Progenitor cell of endocrine pancreas (in vitro differentiated cells): ENCODE measurements around the gene CEP72. TPM values are rescaled to one million over a fixed set of nuclear protein-coding genes. Genes with fewer than 3 reads are reported as not detected.

Experiments
- DNase-seq: peaks from one replicate; pipeline ENCODE4 v3.0.0; 2021; ENCODE audit warnings: low spot score; ENCODE audit not compliant: unreplicated experiment
- H3K27ac Mint-ChIP-seq: 2 replicates; pipeline ENCODE4 v1.8.0; 2021; ENCODE audit warnings: mild to moderate bottlenecking, moderate library complexity, mixed read lengths
- H3K27me3 Mint-ChIP-seq: 2 replicates; pipeline ENCODE4 v1.8.0; 2021; ENCODE audit warnings: mixed read lengths
- H3K36me3 Mint-ChIP-seq: 2 replicates; pipeline ENCODE4 v1.8.0; 2022; ENCODE audit warnings: mixed read lengths; ENCODE audit not compliant: insufficient read depth
- H3K4me1 Mint-ChIP-seq: 2 replicates; pipeline ENCODE4 v1.8.0; 2021; ENCODE audit warnings: low read depth, mixed read lengths
- H3K4me3 Mint-ChIP-seq: 2 replicates; pipeline ENCODE4 v1.8.0; 2021; ENCODE audit warnings: low read depth, mild to moderate bottlenecking, moderate library complexity, mixed read lengths
- H3K9me3 Mint-ChIP-seq: 2 replicates; pipeline ENCODE4 v1.8.0; 2021; ENCODE audit warnings: low read depth, mixed read lengths
- total RNA-seq: library from RNA; stranded (reverse); gene quantifications from 2 replicates; pipeline ENCODE4 v1.2.1, GENCODE V29; 2021
- TF ChIP-seq, protein P1 (sequence below): fragments of 200-600 bp; sonication (generic); IDR thresholded peaks from one replicate; pipeline ENCODE4 v1.5.0; 2021; ENCODE audit warnings: antibody characterized with exemption, mild to moderate bottlenecking; ENCODE audit not compliant: unreplicated experiment

The CEP72 gene
- total RNA-seq, 1 donor from 2014 or later, result 24.8 TPM

DNA sequence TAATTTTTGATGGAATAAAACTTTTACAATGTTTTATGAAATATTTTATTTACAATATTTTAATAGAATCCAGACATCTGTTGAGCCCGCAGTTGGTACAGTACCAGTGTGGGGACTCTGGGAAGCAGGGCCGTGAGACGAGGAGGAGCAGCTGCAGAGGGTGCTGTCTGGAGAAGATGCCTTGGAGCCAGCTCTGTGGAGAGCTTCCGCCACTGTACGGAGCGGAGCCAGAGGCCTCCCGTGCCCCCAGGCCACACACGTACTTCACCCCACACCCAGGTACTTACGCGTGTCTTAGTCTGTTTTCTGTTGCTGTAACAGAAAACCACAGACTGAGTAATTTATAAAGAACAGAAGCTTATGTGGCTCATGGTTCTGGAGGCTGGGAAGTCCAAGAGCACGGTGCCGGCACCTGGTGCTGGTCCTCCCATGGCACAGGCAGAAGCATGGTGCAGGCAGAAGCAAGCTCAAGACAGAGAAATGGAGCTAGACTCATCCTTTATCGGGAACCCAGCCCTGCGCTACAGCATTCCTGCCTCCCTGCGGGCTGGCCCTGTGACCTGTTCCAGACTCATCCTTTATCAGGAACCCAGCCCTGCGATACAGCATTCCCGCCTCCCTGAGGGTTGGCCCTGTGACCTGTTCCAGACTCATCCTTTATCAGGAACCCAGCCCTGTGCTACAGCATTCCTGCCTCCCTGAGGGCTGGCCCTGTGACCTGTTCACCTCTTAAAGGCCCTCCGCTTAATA lies 23.3 kb downstream of the CEP72 start:
- Mint-ChIP-seq H3K27me3 (no peaks in the 10 kb centered on the region), H3K4me3 (no peak overlapping the region), H3K36me3 (peaks cover 15% of the 10 kb centered on the region), H3K27ac (no peak overlapping the region), H3K4me1 (no peaks in the 10 kb centered on the region), H3K9me3 (no peaks in the 10 kb centered on the region)
- no peak for DNase-seq
- TF ChIP-seq, protein P1, sequence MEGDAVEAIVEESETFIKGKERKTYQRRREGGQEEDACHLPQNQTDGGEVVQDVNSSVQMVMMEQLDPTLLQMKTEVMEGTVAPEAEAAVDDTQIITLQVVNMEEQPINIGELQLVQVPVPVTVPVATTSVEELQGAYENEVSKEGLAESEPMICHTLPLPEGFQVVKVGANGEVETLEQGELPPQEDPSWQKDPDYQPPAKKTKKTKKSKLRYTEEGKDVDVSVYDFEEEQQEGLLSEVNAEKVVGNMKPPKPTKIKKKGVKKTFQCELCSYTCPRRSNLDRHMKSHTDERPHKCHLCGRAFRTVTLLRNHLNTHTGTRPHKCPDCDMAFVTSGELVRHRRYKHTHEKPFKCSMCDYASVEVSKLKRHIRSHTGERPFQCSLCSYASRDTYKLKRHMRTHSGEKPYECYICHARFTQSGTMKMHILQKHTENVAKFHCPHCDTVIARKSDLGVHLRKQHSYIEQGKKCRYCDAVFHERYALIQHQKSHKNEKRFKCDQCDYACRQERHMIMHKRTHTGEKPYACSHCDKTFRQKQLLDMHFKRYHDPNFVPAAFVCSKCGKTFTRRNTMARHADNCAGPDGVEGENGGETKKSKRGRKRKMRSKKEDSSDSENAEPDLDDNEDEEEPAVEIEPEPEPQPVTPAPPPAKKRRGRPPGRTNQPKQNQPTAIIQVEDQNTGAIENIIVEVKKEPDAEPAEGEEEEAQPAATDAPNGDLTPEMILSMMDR, result no peak

DNA sequence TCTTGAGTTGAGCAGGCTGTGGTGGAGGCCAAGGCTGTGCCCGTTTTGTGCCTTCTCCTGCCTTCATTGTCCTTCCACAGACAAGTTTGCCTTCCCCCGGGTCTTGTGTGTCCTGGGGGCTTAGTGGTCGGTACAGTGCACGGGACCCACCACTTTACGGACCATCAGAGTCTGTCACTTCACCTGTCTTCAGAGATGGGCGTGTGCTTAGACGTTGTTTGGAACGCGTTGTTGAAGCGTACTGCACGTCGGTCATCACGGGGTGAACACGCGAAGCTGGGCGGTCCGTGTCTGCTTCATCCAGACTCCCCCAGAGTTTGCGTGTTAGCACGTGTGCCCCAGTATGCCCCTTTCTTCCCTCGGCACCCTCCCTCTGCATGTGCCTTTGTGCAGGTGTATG lies 24.8 kb downstream of the CEP72 start:
- Mint-ChIP-seq H3K27ac (peak overlapping the region; percentile 29), H3K9me3 (no peaks in the 10 kb centered on the region), H3K27me3 (no peaks in the 10 kb centered on the region), H3K36me3 (peaks cover 15% of the 10 kb centered on the region), H3K4me3 (no peak overlapping the region), H3K4me1 (no peaks in the 10 kb centered on the region)
- DNase-seq, result no peak
- TF ChIP-seq, protein P1, result no peak

DNA sequence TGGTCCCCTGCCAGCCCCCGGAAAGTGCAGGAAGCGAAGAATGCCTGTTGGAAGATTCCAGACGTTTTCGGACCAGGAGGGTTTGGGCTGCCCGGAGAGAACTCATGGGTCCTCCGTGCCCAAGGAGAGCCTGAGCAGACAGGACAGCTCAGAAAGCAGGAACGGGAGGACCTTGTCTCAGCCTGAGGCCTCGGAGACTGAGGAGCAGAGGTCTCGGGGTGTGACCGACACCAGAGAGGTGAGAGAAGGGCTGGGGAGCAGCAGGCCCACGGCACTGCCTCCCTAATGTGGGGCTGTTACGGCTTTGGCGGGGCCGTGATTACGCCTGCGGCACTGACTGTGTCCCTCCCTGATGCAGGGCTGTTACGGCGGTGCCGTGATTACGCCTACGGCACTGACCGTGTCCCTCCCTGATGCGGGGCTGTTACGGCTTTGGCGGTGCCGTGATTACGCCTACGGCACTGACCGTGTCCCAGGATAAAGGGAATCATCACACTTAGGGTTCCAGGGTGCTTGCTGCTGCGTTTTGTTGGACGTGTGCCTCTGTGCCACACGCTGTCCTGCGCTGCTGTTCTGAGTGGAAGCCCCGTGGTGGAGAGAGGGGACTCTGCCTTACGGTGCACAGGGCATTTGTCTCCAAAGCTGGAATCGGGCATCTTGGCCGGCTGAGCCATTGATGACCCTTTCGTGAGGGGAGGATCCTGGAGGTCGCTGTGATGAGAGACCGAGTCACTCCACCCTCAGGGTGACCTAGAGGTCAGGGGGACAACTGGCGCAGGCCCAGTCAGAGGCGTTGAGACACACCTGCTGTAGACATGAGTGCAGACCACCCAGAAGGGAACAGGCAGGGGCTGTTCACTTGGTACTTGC lies 25.7 kb downstream of the CEP72 start:
- TF ChIP-seq, protein P1, result no peak
- no peaks in the 10 kb centered on the region for H3K9me3 Mint-ChIP-seq
- peaks cover 15% of the 10 kb centered on the region for H3K36me3 Mint-ChIP-seq
- no peaks in the 10 kb centered on the region for H3K27me3 Mint-ChIP-seq
- no peak overlapping the region for H3K4me3 Mint-ChIP-seq
- H3K4me1 Mint-ChIP-seq, result no peaks in the 10 kb centered on the region
- no peak overlapping the region for H3K27ac Mint-ChIP-seq
- no peak for DNase-seq

DNA sequence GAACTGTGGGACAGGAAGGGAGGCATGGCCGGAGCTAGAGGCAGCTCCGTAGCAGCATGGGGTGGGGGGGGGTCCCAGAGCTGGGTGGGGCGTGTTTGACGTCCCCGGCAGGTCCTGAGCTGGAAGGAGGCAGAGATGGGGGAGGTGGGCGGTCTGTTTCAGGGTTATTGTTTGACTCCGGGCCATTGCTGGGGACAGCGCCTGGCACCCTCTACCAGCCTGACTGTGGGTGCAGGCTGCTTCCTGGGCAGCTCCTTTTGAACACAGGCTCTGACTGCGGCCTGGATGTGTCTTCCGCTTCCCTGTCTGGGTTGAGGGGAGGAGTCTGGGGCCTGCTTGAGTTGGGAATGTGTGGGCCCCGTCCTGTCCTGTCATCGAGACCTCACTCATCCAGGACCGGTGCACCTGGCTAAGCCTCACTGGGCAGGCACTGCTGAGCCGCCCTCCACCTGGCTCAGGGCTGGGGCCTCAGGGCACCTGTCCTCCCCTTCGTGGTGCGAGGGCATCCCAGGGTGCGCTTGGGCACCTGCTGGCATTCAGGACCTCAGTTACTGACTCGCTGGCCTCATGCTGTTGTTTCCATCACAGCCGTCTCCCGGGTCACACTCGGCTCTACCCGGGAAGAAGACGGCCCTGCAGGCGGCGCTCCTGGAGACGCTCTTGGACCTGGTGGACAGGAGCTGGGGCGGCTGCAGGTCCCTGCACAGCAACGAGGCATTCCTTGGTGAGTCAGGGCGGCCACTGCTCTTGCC lies 26.5 kb downstream of the CEP72 start:
- H3K9me3 Mint-ChIP-seq, result no peaks in the 10 kb centered on the region
- H3K4me1 Mint-ChIP-seq, result no peaks in the 10 kb centered on the region
- H3K27ac Mint-ChIP-seq, result no peak overlapping the region
- peaks cover 14% of the 10 kb centered on the region for H3K36me3 Mint-ChIP-seq
- H3K4me3 Mint-ChIP-seq, result no peak overlapping the region
- H3K27me3 Mint-ChIP-seq, result no peaks in the 10 kb centered on the region
- no peak for DNase-seq
- TF ChIP-seq, protein P1, result no peak

DNA sequence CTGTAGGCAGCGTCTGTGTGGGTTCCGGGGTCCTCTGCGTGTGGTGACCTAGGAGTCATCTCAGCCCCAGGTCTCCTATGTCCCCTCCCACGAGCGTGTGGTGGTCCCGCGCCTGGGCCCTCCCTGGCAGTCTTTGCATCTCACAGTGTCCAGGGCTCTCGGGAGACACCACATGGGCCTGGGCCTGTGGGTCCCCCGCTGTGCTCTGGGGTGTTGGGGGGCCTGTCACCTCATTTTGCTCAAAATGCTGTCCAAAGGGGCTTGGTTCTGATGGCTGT lies 27.1 kb downstream of the CEP72 start:
- Mint-ChIP-seq H3K4me3 (no peak overlapping the region), H3K27me3 (no peaks in the 10 kb centered on the region), H3K27ac (no peak overlapping the region), H3K4me1 (no peaks in the 10 kb centered on the region), H3K9me3 (no peaks in the 10 kb centered on the region), H3K36me3 (peaks cover 14% of the 10 kb centered on the region)
- TF ChIP-seq, protein P1, result no peak
- no peak for DNase-seq
